ENCODE results near the gene NPHP3.
"Not testable (repeated sequence)": the region's sequence is repeated elsewhere in the genome, so short reads cannot be mapped to it uniquely, and the experiment has no call there.

Gene NPHP3

DNA sequence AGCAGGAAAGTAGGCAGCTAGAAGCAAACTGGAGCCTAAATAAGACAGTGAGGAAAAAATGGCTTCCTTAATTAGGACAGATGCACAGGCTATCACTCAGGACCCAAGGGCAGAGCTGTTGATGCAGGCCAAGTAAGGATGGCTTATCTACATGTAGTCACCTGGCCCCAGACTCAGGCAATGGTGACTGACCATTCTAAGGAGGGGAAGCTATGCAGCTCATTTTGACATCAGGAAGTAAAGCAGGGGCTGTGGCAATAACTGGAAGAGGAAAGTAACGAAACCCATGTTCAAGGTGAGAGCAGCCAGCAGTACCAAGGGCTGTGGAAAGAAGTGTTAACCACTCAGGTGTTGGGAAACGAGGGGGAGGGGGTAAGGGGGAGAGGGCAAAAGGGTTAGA is 78.8 kb downstream of the NPHP3 start:
- Mint-ChIP-seq H3K36me3 (ENCODE audit: low read depth) (peaks cover 30% of the 10 kb centered on the region), H3K9me3 (no peaks in the 10 kb centered on the region), H3K4me1 (ENCODE audit: low read depth) (peaks cover 6% of the 10 kb centered on the region), H3K4me3 (no peak overlapping the region), H3K27ac (peak overlapping the region; percentile 5), H3K27me3 (no peaks in the 10 kb centered on the region)
- DNase-seq, result no peak

- Mint-ChIP-seq H3K4me1 (ENCODE audit: low read depth) (peaks cover 6% of the 10 kb centered on the region), H3K4me3 (no peak overlapping the region), H3K27ac (no peak overlapping the region), H3K36me3 (ENCODE audit: low read depth) (peaks cover 38% of the 10 kb centered on the region), H3K9me3 (no peaks in the 10 kb centered on the region), H3K27me3 (no peaks in the 10 kb centered on the region)
- DNase-seq, result no peak
Measured at GRCh38 chr3:132642539-132642847, 79.7 kb downstream of the NPHP3 start.

GRCh38 chr3:132641837-132642538 is 80.2 kb downstream of the NPHP3 start:
- H3K27ac Mint-ChIP-seq, result no peak overlapping the region
- H3K36me3 Mint-ChIP-seq (ENCODE audit: low read depth), result peaks cover 43% of the 10 kb centered on the region
- no peaks in the 10 kb centered on the region for H3K27me3 Mint-ChIP-seq
- DNase-seq, result no peak
- H3K9me3 Mint-ChIP-seq, result no peaks in the 10 kb centered on the region
- no peak overlapping the region for H3K4me3 Mint-ChIP-seq
- H3K4me1 Mint-ChIP-seq (ENCODE audit: low read depth), result peaks cover 6% of the 10 kb centered on the region

DNA sequence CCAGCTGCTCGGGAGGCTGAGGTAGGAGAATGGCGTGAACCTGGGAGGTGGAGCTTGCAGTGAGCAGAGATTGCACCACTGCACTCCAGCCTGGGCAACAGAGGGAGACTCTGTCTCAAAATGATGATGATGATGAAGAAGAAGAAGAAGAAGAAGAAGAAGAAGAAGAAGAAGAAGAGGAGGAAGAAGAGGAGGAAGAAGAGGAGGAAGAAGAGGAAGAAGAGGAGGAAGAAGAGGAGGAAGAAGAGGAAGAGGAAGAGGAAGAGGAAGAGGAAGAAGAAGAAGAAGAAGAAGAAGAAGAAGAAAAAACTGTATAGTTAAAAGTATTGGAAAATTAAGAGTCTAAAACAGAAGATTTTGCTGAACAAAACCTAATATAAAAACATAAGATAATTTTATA is 80.8 kb downstream of the NPHP3 start:
- H3K27ac Mint-ChIP-seq; H3K4me1 Mint-ChIP-seq (ENCODE audit: low read depth); H3K27me3 Mint-ChIP-seq; DNase-seq; H3K4me3 Mint-ChIP-seq; H3K9me3 Mint-ChIP-seq: not testable (repeated sequence)
- peaks cover 47% of the 10 kb centered on the region for H3K36me3 Mint-ChIP-seq (ENCODE audit: low read depth)

- Mint-ChIP-seq H3K9me3 (no peaks in the 10 kb centered on the region), H3K4me1 (ENCODE audit: low read depth) (no peaks in the 10 kb centered on the region), H3K27me3 (no peaks in the 10 kb centered on the region), H3K36me3 (ENCODE audit: low read depth) (peaks cover 59% of the 10 kb centered on the region), H3K4me3 (no peak overlapping the region), H3K27ac (no peak overlapping the region)
- DNase-seq, result no peak
Measured at GRCh38 chr3:132638706-132639105, 83.5 kb downstream of the NPHP3 start.

DNA sequence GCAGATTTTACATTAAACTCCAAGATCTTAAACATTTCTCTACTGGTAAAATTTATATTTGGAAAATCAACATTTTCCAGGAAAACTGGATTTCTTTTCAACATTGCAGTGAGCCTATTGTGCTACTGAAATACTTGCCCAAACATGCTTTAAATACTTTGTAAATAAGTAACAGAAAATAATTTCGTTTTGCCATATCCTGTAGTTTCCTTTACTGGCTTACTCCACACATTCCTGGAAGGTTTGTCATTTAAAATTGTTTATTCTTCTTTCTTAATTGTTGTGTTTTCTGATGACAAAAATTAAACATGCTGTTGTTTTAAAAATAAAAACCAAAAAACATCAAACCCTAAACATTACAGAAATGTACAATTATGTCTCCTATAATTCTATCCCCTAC is 84.6 kb downstream of the NPHP3 start:
- H3K4me1 Mint-ChIP-seq (ENCODE audit: low read depth), result no peaks in the 10 kb centered on the region
- peaks cover 68% of the 10 kb centered on the region for H3K36me3 Mint-ChIP-seq (ENCODE audit: low read depth)
- DNase-seq, result no peak
- H3K9me3 Mint-ChIP-seq, result no peaks in the 10 kb centered on the region
- H3K27me3 Mint-ChIP-seq, result no peaks in the 10 kb centered on the region
- no peak overlapping the region for H3K4me3 Mint-ChIP-seq
- H3K27ac Mint-ChIP-seq, result no peak overlapping the region

DNA sequence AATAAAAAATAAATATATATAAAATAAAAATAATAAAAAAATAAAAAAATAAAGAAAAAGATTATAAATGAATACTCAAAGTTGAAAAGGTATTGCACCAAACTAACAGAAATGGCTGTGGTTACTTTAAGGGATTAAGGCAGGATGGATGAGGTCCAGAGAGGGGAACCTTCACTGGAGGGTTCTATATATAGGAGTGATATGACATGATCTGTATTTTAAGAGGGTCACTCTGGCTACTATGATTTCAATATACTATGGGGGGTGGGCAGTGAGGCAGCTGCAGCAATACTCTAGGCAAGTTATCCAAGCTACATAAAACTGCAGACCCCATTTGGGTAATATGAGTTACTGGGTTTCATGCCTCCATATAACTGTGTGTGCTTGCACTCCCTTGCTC is 87.2 kb downstream of the NPHP3 start:
- Mint-ChIP-seq H3K4me1 (ENCODE audit: low read depth) (peaks cover 4% of the 10 kb centered on the region), H3K27me3 (no peaks in the 10 kb centered on the region), H3K4me3 (no peak overlapping the region), H3K27ac (no peak overlapping the region), H3K36me3 (ENCODE audit: low read depth) (peaks cover 68% of the 10 kb centered on the region), H3K9me3 (no peaks in the 10 kb centered on the region)
- DNase-seq, result no peak

All from activated T-cell treated with anti-CD3 and anti-CD28 coated beads, Interleukin-2, amount 50 U/mL, for 24 hours (primary cell).